Measurements from ENCODE around the gene TAPBP.
A peak's percentile ranks its signal among the peaks of the same experiment; 100 is the strongest.
"Not testable (repeated sequence)": the region's sequence is repeated elsewhere in the genome, so short reads cannot be mapped to it uniquely, and the experiment has no call there.

Gene TAPBP

DNA sequence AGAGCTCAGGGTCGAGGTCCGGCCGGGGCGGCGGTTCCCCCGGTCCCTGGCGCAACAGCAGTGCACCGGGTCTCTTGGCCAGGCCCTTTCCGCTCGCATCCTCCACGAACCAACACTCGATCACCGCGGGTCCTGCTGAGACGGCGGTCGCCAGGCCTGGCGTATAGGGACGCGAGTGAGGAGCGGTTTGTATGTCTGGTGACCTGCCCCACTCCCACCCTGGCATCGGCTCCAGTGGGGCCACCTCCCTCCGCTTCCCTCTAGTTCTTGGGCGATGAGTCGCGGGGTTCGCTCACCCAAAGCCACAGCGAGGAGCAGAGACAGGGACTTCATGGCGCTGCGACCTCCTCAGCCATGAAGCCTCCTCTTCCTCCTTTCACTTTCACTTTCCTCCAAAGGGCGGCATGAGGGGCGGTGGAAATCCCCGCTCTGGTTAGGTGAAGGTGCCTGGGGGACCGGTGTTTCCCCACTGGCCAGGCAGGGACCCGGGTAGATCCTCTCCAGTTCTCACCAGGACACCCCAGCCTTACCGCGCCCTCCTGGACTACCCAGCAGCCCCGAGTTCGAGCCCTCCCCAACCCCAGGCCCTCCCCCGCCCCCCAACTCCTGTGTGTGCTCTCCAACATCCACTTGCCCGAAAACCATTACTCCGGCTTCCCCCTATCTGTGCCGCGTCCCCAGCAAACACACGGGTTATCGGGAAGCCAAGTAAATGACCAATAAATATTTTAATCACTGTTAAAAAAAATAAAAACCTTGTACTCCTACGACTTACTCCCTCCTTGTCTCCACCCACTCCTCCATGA, at the start of gene TAPBP:
Gene TAPBP, minus strand, starts transcription at position 370 of the 806 bp plus-strand sequence. Its CDS starts 37 bp downstream, at position 333.
- DNase-seq: peak; percentile 85 to 92 (median 92)

DNA sequence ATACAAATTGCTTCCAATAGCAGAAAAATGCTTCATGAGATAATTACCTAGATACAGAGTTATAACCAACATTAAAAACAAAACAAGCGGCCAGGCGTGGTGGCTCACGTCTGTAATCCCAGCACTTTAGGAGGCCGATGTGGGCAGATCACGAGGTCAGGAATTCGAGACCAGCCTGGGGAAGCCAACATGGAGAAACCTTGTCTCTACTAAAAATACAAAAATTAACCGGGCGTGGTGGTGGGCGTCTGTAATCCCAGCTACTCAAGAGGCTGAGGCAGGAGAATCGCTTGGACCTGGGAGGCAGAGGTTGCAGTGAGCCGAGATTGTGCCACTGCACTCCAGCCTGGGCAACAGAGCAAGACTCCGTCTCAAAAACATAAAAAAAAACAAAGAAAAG, 49.6 kb upstream of the TAPBP start:
- not testable (repeated sequence) for DNase-seq

- DNase-seq: no peak
These were observed 45.5 kb upstream of the TAPBP start for GRCh38 chr6:33359331-33359730.

DNA sequence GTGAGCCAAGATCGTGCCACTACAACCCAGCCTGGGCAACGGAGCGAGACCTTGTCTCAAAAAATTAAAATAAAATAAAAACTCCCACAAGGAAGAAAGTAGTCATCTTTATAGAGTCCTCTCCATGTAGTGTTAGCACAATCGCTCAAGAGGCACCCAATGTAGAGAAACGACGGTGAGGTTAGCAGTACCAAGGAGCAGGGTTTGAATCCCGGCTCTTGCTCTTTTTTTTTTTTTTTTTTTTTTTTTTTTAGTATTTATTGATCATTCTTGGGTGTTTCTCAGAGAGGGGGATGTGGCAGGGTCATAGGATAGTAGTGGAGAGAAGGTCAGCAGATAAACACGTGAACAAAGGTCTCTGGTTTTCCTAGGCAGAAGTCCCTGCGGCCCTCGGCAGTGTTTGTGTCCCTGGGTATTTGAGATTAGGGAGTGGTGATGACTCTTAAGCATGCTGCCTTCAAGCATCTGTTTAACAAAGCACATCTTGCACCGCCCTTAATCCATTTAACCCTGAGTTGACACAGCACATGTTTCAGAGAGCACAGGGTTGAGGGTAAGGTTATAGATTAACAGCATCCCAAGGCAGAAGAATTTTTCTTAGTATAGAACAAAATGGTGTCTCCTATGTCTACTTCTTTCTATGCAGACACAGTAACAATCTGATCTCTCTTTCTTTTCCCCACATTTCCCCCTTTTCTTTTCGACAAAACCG, 43.4 kb upstream of the TAPBP start:
- not testable (repeated sequence) for DNase-seq

GRCh38 chr6:33356295-33356694, 42.4 kb upstream of the TAPBP start:
- no peak for DNase-seq

GRCh38 chr6:33355860-33356259, 42.0 kb upstream of the TAPBP start:
- not testable (repeated sequence) for DNase-seq

DNA sequence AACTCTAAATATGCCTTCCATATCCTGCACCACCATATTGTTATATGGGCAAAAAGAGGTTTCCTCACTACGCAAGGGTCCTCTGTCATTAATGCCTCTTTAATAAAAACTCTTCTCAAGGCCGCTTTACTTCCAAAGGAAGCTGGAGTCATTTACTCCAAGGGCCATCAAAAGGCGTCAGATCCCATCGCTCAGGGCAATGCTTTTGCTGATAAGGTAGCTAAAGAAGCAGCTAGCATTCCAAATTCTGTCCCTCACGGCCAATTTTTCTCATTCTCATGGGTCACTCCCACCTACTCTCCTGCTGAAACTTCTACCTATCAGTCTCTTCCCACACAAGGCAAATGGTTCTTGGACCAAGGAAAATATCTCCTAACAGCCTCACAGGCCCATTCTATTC, 33.9 kb upstream of the TAPBP start:
- DNase-seq: no peak

- not testable (repeated sequence) for DNase-seq
These were observed 33.1 kb upstream of the TAPBP start for GRCh38 chr6:33346972-33347371.

DNA sequence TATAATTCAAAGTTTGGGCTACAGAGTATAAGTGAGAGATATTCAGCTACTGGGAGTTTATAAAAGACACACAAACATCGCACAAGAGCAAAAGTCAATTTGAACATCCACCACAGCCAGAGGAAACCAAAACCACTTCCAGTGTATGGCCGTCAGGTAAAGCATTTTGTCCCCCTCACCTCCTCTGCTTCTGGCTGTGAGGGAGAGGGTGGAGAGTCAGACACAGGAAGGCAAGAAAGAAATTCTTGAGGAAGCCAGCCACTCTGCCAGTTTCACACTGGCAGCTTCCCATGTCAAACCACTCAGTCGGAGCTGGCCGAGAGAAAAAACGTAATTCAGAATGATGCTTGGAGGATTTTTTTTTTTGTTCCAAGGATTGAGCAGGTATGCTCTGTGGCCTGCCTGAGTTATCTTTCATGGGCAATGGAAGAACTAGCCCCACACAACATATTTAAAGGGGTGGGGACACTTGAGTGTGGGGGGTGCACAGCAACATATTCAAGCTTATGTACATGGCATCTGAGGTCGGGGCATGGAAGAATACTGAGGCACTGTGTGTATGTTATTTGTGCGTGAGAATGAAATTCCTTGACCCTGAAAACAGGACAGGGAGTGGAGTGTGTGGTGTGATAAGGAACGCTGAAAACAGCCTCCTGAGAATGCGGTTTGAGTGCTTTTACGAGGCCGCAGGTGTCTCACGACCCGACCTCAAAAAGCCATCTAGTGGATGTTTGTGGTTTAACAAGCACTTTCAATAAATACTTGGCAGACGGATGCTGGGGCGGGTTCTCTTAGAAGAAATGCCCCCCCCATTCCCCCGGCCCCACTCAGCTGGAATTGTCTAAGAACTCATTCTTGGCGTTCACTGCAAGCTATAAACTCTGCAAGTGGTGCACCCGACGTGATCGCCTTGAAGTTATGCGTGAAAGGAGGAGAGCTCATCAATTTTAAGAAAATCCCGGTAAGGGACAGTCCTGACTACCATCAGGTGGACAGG, 31.1 kb upstream of the TAPBP start:
- DNase-seq: peak; percentile 73 to 81 (median 80)

DNA sequence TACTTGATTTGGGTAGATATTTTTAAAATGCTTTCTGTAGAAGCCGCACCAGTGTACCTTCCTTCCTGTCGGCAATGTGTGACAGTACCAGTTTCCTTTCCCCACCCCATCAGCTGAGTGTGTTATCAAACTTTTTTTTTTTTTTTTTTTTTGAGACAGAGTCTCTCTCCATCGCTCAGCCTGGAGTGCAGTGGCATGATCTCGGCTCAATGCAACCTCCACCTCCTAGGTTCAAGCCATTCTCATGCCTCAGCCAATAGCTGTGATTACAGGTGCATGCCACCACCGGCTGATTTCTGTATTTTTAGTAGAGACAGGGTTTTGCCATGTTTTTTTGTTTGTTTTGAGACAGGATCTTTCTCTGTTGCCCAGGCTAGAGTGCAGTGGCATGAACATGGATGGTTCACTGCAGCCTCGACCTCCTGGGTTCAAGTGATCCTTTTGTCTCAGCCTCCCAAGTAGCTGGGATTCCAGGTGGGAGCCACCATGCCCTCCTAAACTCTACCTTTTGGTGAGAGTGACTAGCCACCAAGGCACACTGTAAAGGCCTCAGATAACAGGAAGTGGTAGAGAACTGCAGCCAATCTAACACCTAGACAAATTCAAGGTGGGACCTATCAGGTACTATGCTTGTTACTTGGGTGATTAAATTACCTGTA, 30.2 kb upstream of the TAPBP start:
- no peak for DNase-seq

GRCh38 chr6:33343606-33343952, 29.7 kb upstream of the TAPBP start:
- not testable (repeated sequence) for DNase-seq

GRCh38 chr6:33339193-33339592, 25.3 kb upstream of the TAPBP start:
- DNase-seq: peak; percentile 37 to 44 (median 41)

DNA sequence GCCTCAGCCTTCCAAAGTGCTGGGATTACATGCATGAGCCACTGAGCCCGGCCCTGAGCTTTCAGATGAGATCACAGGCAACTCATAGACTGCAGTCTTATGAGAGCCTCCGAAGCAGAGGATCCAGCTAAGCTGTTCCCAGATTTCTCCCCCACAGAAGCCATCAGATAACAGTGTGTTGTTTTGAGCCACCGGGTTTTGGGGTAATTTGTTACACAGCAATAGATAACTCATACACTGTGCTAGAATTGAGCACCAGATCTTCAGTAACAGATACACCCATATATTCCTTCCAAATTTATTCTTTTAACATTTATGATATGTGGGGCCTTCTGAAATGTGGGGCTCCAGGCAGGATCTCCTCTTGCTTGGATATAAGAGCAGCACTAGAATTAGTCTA, 22.6 kb upstream of the TAPBP start:
- no peak for DNase-seq

DNA sequence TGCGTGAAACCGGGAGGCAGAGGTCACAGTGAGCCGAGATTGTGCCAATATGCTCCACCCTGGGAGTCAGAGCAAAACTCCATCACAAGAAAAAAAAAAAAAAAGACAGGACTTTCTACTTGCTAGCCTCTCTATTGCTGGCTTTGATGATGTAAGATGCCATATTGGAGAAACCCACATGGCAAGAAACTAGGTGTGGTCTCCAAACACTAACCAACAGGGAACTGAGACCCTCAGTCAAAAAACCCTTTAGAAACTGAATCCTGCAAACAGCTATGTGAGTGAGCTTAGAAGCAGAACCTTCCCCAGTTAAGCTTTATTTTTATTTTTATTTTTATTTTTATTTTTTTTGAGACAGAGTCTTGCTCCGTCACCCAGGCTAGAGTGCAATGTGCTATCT, 22.0 kb upstream of the TAPBP start:
- no peak for DNase-seq

DNA sequence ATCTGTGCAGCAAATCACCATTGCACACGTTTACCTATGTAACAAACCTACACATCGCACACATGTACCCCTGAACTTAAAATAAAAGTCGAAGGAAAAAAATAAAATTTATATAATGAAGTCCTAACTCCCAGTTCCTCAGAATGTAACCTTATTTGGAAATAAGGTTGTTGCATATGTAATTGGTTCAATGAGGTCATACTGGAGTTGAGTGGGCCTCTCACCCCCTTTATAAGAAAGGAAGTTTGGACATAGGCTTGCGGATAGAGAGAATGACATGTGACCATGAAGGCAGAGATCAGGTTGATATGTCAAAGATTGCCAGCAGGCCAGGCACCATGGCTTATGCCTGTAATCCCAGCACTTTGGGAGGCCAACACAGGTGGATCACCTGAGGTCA, 19.8 kb upstream of the TAPBP start:
- DNase-seq: peak in 2 of 3 donors; percentile 24 to 52

GRCh38 chr6:33330736-33331135, 16.9 kb upstream of the TAPBP start:
- DNase-seq: no peak

GRCh38 chr6:33329058-33329457, 15.2 kb upstream of the TAPBP start:
- no peak for DNase-seq

- DNase-seq: peak in 1 of 3 donors; percentile 31
These were observed 10.2 kb upstream of the TAPBP start for GRCh38 chr6:33324125-33324524.

GRCh38 chr6:33323623-33323948, 9.7 kb upstream of the TAPBP start:
- DNase-seq: no peak

DNA sequence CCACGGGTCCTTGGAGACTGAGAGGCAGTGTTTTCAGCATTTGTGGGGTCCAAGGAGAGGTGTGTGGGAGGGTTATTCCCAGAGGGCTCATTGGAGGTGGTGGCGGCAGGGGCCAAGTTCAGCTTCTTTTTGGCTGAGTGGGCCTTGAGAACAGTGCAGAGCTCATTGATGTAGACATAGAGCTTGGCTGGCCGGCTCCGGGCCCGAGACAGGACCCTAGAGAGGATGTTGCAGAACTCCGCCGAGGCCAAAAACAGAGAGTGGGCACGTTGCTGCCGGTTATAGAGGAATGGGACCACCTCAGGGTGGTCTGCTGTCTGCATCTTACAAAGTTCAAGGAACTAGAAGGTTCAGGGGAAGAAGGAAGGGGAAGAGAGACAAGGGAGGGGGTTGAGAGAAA, 7.3 kb upstream of the TAPBP start:
- DNase-seq: no peak

GRCh38 chr6:33320315-33321181, 6.7 kb upstream of the TAPBP start:
- DNase-seq: peak; percentile 90 to 94 (median 92)

- DNase-seq: no peak
These were observed 6.0 kb upstream of the TAPBP start for GRCh38 chr6:33319939-33320314.
